HepG2 (cell line): ENCODE results near the gene METTL5. TPM values are rescaled to one million over a fixed set of nuclear protein-coding genes. Genes with fewer than 3 reads are reported as not detected.

ENCODE experiments used
- ELF1 ChIP-seq: sonication (generic); formaldehyde crosslinking; IDR thresholded peaks from 2 replicates; pipeline ENCODE4 v1.4.0; 2020; ENCODE audit warnings: missing genetic modification reagents
- HOXD1 ChIP-seq: sonication (generic); formaldehyde crosslinking; IDR thresholded peaks from 2 replicates; pipeline ENCODE4 v1.5.0; 2020; ENCODE audit warnings: missing genetic modification reagents
- KAT7 ChIP-seq: IDR thresholded peaks from 2 replicates; pipeline ENCODE4 v1.6.1; 2018; ENCODE audit warnings: borderline replicate concordance, missing compliant biosample characterization
- KDM1A ChIP-seq: IDR thresholded peaks from 2 replicates; pipeline ENCODE4 v1.6.1; 2016; ENCODE audit warnings: missing compliant biosample characterization
- NCOA2 ChIP-seq: sonication (generic); formaldehyde crosslinking; IDR thresholded peaks from 2 replicates; pipeline ENCODE4 v1.8.0; 2022; ENCODE audit warnings: inconsistent platforms
- NR2F1 ChIP-seq, 2 experiments: fragments of 450-650 bp in 1 of 2; formaldehyde crosslinking in 1 of 2; IDR thresholded peaks; 2 replicates each; pipeline versions ENCODE4 v1.5.0 to v1.6.1; 2016 to 2020; ENCODE audit warnings: mild to moderate bottlenecking in 1 of 2, missing compliant biosample characterization in 1 of 2, missing genetic modification reagents in 1 of 2, moderate library complexity in 1 of 2
- POGK ChIP-seq: sonication (generic); formaldehyde crosslinking; conservative IDR thresholded peaks from 2 replicates; pipeline ENCODE4 v1.8.0; 2022; ENCODE audit warnings: mild to moderate bottlenecking, moderate library complexity, missing genetic modification reagents
- POLR2AphosphoS5 ChIP-seq: IDR thresholded peaks from 2 replicates; pipeline ENCODE4 v1.6.1; 2012; ENCODE audit warnings: low read depth, low read length
- RFXAP ChIP-seq: sonication (generic); formaldehyde crosslinking; IDR thresholded peaks from 2 replicates; pipeline ENCODE4 v1.4.0; 2020; ENCODE audit warnings: missing genetic modification reagents, borderline replicate concordance
- SRSF9 ChIP-seq: fragments of 200-400 bp; formaldehyde crosslinking; IDR thresholded peaks from 2 replicates; pipeline ENCODE4 v1.6.1; 2018; ENCODE audit warnings: borderline replicate concordance, mild to moderate bottlenecking, low read depth, low read length; ENCODE audit not compliant: insufficient read depth, poor library complexity, severe bottlenecking
- TCF7L2 ChIP-seq: IDR thresholded peaks from 2 replicates; pipeline ENCODE4 v1.6.1; 2011; ENCODE audit warnings: mild to moderate bottlenecking, low read depth, low read length, moderate library complexity
- ZBTB37 ChIP-seq: sonication (generic); formaldehyde crosslinking; IDR thresholded peaks from 2 replicates; pipeline ENCODE4 v1.4.0; 2020; ENCODE audit warnings: mild to moderate bottlenecking, missing genetic modification reagents
- ZMYM4 ChIP-seq: sonication (generic); formaldehyde crosslinking; IDR thresholded peaks from 2 replicates; pipeline ENCODE4 v1.8.1; 2023; ENCODE audit warnings: mild to moderate bottlenecking, missing genetic modification reagents
- ZNF710 ChIP-seq: sonication (generic); formaldehyde crosslinking; IDR thresholded peaks from 2 replicates; pipeline ENCODE4 v1.5.0; 2020; ENCODE audit warnings: mild to moderate bottlenecking, missing genetic modification reagents, borderline replicate concordance
- ZNF784 ChIP-seq: sonication (generic); formaldehyde crosslinking; IDR thresholded peaks from 2 replicates; pipeline ENCODE4 v1.5.1; 2020; ENCODE audit warnings: missing genetic modification reagents, mild to moderate bottlenecking, borderline replicate concordance
- polyA plus RNA-seq, 8 experiments: library from polyadenylated mRNA; depleted of rRNA in 3 of 8; stranded (reverse) in 7 of 8; unstranded in 1 of 8; fragments of >200 nt; fragmentation: Illumina TruSeq in 4 of 8; extraction: Trizol in 4 of 8; gene quantifications; 2 replicates each; pipeline versions ENCODE4 v1.2.1 to v1.2.3, GENCODE V29; 2011 to 2016; ENCODE audit warnings: low read depth in 4 of 8, missing spikeins in 1 of 8, mixed read lengths in 1 of 8; ENCODE audit not compliant: insufficient read depth in 1 of 8
- total RNA-seq, 5 experiments: library from RNA; depleted of rRNA; stranded (reverse); fragments of >200 nt; fragmentation: Illumina TruSeq; extraction: Trizol; gene quantifications; 2 replicates each; pipeline ENCODE4 v1.2.3, GENCODE V29; 2016; ENCODE audit warnings: low read depth in 1 of 5
- TF ChIP-seq, protein P1 (sequence below), 2 experiments: sonication (generic) in 1 of 2; formaldehyde crosslinking in 1 of 2; IDR thresholded peaks; 2 replicates each; pipeline versions ENCODE4 v1.4.0 to v1.6.1; 2018 to 2020; ENCODE audit warnings: missing genetic modification reagents in 2 of 2, borderline replicate concordance in 1 of 2, low read depth in 1 of 2, mild to moderate bottlenecking in 1 of 2, missing biosample characterization in 1 of 2

Gene METTL5
- total and polyA plus RNA-seq, 2 of the 13 experiments (the other 11 are each of a cell fraction or from before 2014, with no cell fraction given) = 50.7 to 95.1 TPM

- TF ChIP-seq ZNF710 (CRISPR knock-in tag) = 0 out of 2 replicates have a peak, but pooled peaks have one; percentile 79
- peak; percentile 87 for TF ChIP-seq ZMYM4
- peak; percentile 99 for TF ChIP-seq POLR2AphosphoS5
- TF ChIP-seq ZBTB37 (CRISPR knock-in tag) = no peak
- peak; percentile 73; the same call in 1 of the 2 replicates for TF ChIP-seq RFXAP (CRISPR knock-in tag)
- TF ChIP-seq KDM1A (CRISPR knock-in tag) = 0 out of 2 replicates have a peak, but pooled peaks have one; percentile 34
- peak; percentile 86 for TF ChIP-seq KAT7 (CRISPR knock-in tag)
- TF ChIP-seq SRSF9 = no peak
- TF ChIP-seq NCOA2 (CRISPR knock-in tag) = peak; percentile 24; the same call in 1 of the 2 replicates
- TF ChIP-seq NR2F1 (CRISPR knock-in tag; IDR thresholded peaks at IDR 0.05) = no peak
- TF ChIP-seq, protein P1, sequence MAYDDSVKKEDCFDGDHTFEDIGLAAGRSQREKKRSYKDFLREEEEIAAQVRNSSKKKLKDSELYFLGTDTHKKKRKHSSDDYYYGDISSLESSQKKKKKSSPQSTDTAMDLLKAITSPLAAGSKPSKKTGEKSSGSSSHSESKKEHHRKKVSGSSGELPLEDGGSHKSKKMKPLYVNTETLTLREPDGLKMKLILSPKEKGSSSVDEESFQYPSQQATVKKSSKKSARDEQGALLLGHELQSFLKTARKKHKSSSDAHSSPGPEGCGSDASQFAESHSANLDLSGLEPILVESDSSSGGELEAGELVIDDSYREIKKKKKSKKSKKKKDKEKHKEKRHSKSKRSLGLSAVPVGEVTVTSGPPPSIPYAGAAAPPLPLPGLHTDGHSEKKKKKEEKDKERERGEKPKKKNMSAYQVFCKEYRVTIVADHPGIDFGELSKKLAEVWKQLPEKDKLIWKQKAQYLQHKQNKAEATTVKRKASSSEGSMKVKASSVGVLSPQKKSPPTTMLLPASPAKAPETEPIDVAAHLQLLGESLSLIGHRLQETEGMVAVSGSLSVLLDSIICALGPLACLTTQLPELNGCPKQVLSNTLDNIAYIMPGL (CRISPR knock-in tag; IDR thresholded peaks at IDR 0.05; ENCODE audit: borderline replicate concordance in 1 of 2, low read depth in 1 of 2) = peak; percentile 92 to 95
- TF ChIP-seq ZNF784 = peak; percentile 95
- TF ChIP-seq POGK = peak; percentile 66
- TF ChIP-seq TCF7L2 = no peak
- peak; percentile 67 for TF ChIP-seq HOXD1 (CRISPR knock-in tag)
- TF ChIP-seq ELF1 (CRISPR knock-in tag) = peak; percentile 49
Measured at GRCh38 chr2:169798718-169799592, 25.8 kb downstream of the METTL5 start, which contains the start of gene SSB (continued).
